Placental pericyte (primary cell): Measurements from ENCODE around the gene SCAMP4. TPM values are rescaled to one million over a fixed set of nuclear protein-coding genes. Genes with fewer than 3 reads are reported as not detected.

Experiments used
- total RNA-seq: library from RNA; depleted of rRNA; stranded (reverse); fragments of >200 nt; gene quantifications from 2 replicates; pipeline ENCODE4 v1.2.3, GENCODE V29; 2012

Gene SCAMP4
- 71.4 and 82.7 TPM in 2 replicates for total RNA-seq

GRCh38 chr19:1905110-1905862, at the start of gene SCAMP4, which contains the start of gene ADAT3:
Gene SCAMP4, plus strand, starts transcription at chr19:1905399. Its CDS starts 9,621 bp downstream, at chr19:1915020.
Gene ADAT3, plus strand, starts transcription at chr19:1905399. Its CDS starts 6,649 bp downstream, at chr19:1912048.

GRCh38 chr19:1863328-1863637, 41.9 kb upstream of the SCAMP4 start, which contains the start of gene KLF16:
Gene KLF16, minus strand, starts transcription at chr19:1863579. Its CDS starts 82 bp downstream, at chr19:1863497.

GRCh38 chr19:1885398-1886119, 19.6 kb upstream of the SCAMP4 start, which contains the start of gene ABHD17A:
Gene ABHD17A, minus strand, starts transcription at chr19:1885496. Its CDS starts 3,930 bp downstream, at chr19:1881566.

GRCh38 chr19:1941146-1942077, 36.2 kb downstream of the SCAMP4 start, which contains the start of gene CSNK1G2:
Gene CSNK1G2, plus strand, starts transcription at chr19:1941172. Its CDS starts 28,601 bp downstream, at chr19:1969773.

Other genes with a start within 250 kb of the SCAMP4 start
- not detected in 2 replicates for gene ONECUT3, start 151.9 kb upstream of the SCAMP4 start, total RNA-seq
- gene ATP8B3, start 93.1 kb upstream of the SCAMP4 start, total RNA-seq, result 1.1 and 2.3 TPM in 2 replicates
- 19.9 and 28.1 TPM in 2 replicates for gene REXO1, start 56.9 kb upstream of the SCAMP4 start, total RNA-seq
- gene KLF16, start 41.8 kb upstream of the SCAMP4 start, total RNA-seq, result 9.4 and 14.7 TPM in 2 replicates
- gene ABHD17A, start 19.9 kb upstream of the SCAMP4 start, total RNA-seq, result 54.1 and 87.0 TPM in 2 replicates
- 5.7 and 6.4 TPM in 2 replicates for gene ADAT3, start within 50 bp of the SCAMP4 start, total RNA-seq
- gene CSNK1G2, start 35.8 kb downstream of the SCAMP4 start, total RNA-seq, result 87.3 and 112 TPM in 2 replicates
- 58.4 and 58.6 TPM in 2 replicates for gene BTBD2, start 110.3 kb downstream of the SCAMP4 start, total RNA-seq
- gene MKNK2, start 145.8 kb downstream of the SCAMP4 start, total RNA-seq, result 49.7 and 222 TPM in 2 replicates
- 23.9 and 60.0 TPM in 2 replicates for gene MOB3A, start 190.9 kb downstream of the SCAMP4 start, total RNA-seq
- gene IZUMO4, start 191.5 kb downstream of the SCAMP4 start, total RNA-seq, result 1.0 and 1.8 TPM in 2 replicates
- 193 and 322 TPM in 2 replicates for gene AP3D1, start 246.2 kb downstream of the SCAMP4 start, total RNA-seq